ENCODE data around the gene USP28. TPM values are rescaled to one million over a fixed set of nuclear protein-coding genes. Genes with fewer than 3 reads are reported as not detected.

The USP28 gene
- total RNA-seq, 1 donor from 2014 or later: 35.0 TPM

DNA sequence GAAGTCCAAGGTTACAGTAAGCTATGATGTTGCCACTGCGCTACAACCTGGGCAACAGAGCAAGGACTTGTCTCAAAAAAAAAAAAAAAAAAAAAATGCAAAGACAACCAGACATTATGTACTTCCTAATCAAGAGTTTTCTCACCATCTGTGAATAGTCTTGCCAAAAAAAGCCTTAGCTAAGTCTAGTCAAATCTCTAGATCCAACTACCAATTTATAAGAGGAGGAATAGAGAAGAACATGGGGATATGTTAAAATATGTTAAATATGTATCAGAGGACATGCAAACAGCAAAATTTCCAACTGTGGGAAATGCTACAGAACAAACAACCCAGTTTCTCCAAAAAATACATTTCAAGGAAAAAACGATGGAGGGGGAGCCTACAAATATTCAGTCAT is 45.6 kb downstream of the USP28 start:
- Histone ChIP-seq H3K27me3 (ENCODE audit: insufficient read depth, low read length) (no peaks in the 10 kb centered on the region), H3K4me1 (ENCODE audit: insufficient read depth, low read length) (no peaks in the 10 kb centered on the region), H3K79me2 (ENCODE audit: insufficient read depth, low read length) (no peaks in the 10 kb centered on the region), H3K9ac (ENCODE audit: low read length) (no peak overlapping the region), H4K20me1 (ENCODE audit: insufficient read depth, low read length) (no peaks in the 10 kb centered on the region), H3K9me3 (ENCODE audit: insufficient read depth, low read depth, low read length) (no peaks in the 10 kb centered on the region), H3K4me2 (ENCODE audit: low read length) (no peak overlapping the region), H3K36me3 (ENCODE audit: insufficient read depth, low read length) (no peaks in the 10 kb centered on the region), H3K27ac (ENCODE audit: low read depth, low read length) (no peak overlapping the region), H3K4me3 (ENCODE audit: insufficient read depth, low read depth, low read length) (no peak overlapping the region), H2AFZ (ENCODE audit: low read depth, low read length) (no peak overlapping the region)
- Mint-ChIP-seq H3K9me3 (ENCODE audit: unreplicated experiment) (no peaks in the 10 kb centered on the region), H3K27ac (ENCODE audit: unreplicated experiment) (no peak overlapping the region), H3K36me3 (ENCODE audit: low read depth, unreplicated experiment) (peaks cover 17% of the 10 kb centered on the region), H3K27me3 (ENCODE audit: low read depth, unreplicated experiment) (no peaks in the 10 kb centered on the region), H3K4me3 (ENCODE audit: unreplicated experiment) (no peak overlapping the region), H3K4me1 (ENCODE audit: low read depth, unreplicated experiment) (no peaks in the 10 kb centered on the region)
- FAIRE-seq (no peak), DNase-seq (ENCODE audit: low read depth) (no peak)
- TF ChIP-seq, protein P1, sequence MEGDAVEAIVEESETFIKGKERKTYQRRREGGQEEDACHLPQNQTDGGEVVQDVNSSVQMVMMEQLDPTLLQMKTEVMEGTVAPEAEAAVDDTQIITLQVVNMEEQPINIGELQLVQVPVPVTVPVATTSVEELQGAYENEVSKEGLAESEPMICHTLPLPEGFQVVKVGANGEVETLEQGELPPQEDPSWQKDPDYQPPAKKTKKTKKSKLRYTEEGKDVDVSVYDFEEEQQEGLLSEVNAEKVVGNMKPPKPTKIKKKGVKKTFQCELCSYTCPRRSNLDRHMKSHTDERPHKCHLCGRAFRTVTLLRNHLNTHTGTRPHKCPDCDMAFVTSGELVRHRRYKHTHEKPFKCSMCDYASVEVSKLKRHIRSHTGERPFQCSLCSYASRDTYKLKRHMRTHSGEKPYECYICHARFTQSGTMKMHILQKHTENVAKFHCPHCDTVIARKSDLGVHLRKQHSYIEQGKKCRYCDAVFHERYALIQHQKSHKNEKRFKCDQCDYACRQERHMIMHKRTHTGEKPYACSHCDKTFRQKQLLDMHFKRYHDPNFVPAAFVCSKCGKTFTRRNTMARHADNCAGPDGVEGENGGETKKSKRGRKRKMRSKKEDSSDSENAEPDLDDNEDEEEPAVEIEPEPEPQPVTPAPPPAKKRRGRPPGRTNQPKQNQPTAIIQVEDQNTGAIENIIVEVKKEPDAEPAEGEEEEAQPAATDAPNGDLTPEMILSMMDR (IDR thresholded peaks at IDR 0.05; ENCODE audit: insufficient read depth, low read depth, low read length): no peak
- no peak for TF ChIP-seq EZH2 (IDR thresholded peaks at IDR 0.05; ENCODE audit: insufficient read depth, low read length)

DNA sequence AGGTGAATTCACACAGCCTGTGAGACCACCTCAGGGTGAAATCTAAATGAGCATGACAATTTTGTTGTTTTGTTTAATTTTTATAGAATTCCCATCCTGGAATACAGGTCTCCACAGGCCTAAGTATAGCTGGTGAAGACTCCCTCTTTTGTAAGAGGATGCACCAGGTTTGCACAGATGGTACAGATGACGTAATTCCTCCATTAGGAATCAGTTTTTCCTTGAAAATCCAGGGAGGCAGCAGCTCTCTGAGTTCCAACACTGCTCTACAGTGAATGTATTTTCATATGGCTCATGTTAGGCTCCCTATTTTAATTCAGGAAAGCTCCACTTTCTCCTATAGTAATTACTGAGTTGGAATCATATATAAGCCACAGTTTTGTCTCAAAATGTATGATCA is 47.2 kb downstream of the USP28 start:
- H3K79me2 ChIP-seq (ENCODE audit: insufficient read depth, low read length): no peaks in the 10 kb centered on the region
- no peaks in the 10 kb centered on the region for H3K4me1 ChIP-seq (ENCODE audit: insufficient read depth, low read length)
- DNase-seq (ENCODE audit: low read depth): no peak
- TF ChIP-seq, protein P1 (IDR thresholded peaks at IDR 0.05; ENCODE audit: insufficient read depth, low read depth, low read length): no peak
- no peak for TF ChIP-seq EZH2 (IDR thresholded peaks at IDR 0.05; ENCODE audit: insufficient read depth, low read length)
- no peak overlapping the region for H2AFZ ChIP-seq (ENCODE audit: low read depth, low read length)
- H3K4me3 Mint-ChIP-seq (ENCODE audit: unreplicated experiment): no peak overlapping the region
- no peak overlapping the region for H3K4me2 ChIP-seq (ENCODE audit: low read length)
- H4K20me1 ChIP-seq (ENCODE audit: insufficient read depth, low read length): no peaks in the 10 kb centered on the region
- no peak overlapping the region for H3K27ac Mint-ChIP-seq (ENCODE audit: unreplicated experiment)
- no peaks in the 10 kb centered on the region for H3K36me3 ChIP-seq (ENCODE audit: insufficient read depth, low read length)
- H3K36me3 Mint-ChIP-seq (ENCODE audit: low read depth, unreplicated experiment): peaks cover 18% of the 10 kb centered on the region
- no peaks in the 10 kb centered on the region for H3K4me1 Mint-ChIP-seq (ENCODE audit: low read depth, unreplicated experiment)
- H3K9me3 Mint-ChIP-seq (ENCODE audit: unreplicated experiment): no peaks in the 10 kb centered on the region
- no peak overlapping the region for H3K4me3 ChIP-seq (ENCODE audit: insufficient read depth, low read depth, low read length)
- no peaks in the 10 kb centered on the region for H3K27me3 ChIP-seq (ENCODE audit: insufficient read depth, low read length)
- no peaks in the 10 kb centered on the region for H3K9me3 ChIP-seq (ENCODE audit: insufficient read depth, low read depth, low read length)
- no peaks in the 10 kb centered on the region for H3K27me3 Mint-ChIP-seq (ENCODE audit: low read depth, unreplicated experiment)
- no peak overlapping the region for H3K27ac ChIP-seq (ENCODE audit: low read depth, low read length)
- no peak overlapping the region for H3K9ac ChIP-seq (ENCODE audit: low read length)
- no peak for FAIRE-seq

DNA sequence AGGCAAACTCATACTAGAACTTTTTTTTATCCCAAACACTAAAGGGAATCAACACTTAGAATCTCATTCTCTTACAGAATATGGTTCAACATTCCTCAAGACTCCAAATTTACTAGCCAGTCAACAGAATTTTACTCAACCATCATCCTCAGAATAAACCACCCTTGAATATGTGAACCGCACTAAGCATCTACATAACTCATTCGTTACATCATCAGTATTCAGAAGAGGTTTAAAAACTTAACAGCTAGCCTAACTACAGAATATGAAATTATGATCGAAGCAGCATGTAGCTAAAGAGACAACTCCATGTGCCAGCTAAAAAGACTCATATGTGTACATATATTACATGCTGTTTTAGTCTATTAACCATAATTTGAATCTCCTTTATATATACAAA is 47.9 kb downstream of the USP28 start:
- Mint-ChIP-seq H3K27me3 (ENCODE audit: low read depth, unreplicated experiment) (no peaks in the 10 kb centered on the region), H3K27ac (ENCODE audit: unreplicated experiment) (no peak overlapping the region), H3K36me3 (ENCODE audit: low read depth, unreplicated experiment) (peaks cover 22% of the 10 kb centered on the region), H3K4me3 (ENCODE audit: unreplicated experiment) (no peak overlapping the region), H3K4me1 (ENCODE audit: low read depth, unreplicated experiment) (no peaks in the 10 kb centered on the region), H3K9me3 (ENCODE audit: unreplicated experiment) (no peaks in the 10 kb centered on the region)
- Histone ChIP-seq H3K4me1 (ENCODE audit: insufficient read depth, low read length) (no peaks in the 10 kb centered on the region), H2AFZ (ENCODE audit: low read depth, low read length) (no peak overlapping the region), H3K27me3 (ENCODE audit: insufficient read depth, low read length) (no peaks in the 10 kb centered on the region), H3K9me3 (ENCODE audit: insufficient read depth, low read depth, low read length) (no peaks in the 10 kb centered on the region), H3K4me3 (ENCODE audit: insufficient read depth, low read depth, low read length) (no peak overlapping the region), H3K4me2 (ENCODE audit: low read length) (no peak overlapping the region), H3K79me2 (ENCODE audit: insufficient read depth, low read length) (no peaks in the 10 kb centered on the region), H3K9ac (ENCODE audit: low read length) (no peak overlapping the region), H4K20me1 (ENCODE audit: insufficient read depth, low read length) (no peaks in the 10 kb centered on the region), H3K27ac (ENCODE audit: low read depth, low read length) (no peak overlapping the region), H3K36me3 (ENCODE audit: insufficient read depth, low read length) (no peaks in the 10 kb centered on the region)
- no peak for FAIRE-seq
- no peak for DNase-seq (ENCODE audit: low read depth)
- no peak for TF ChIP-seq EZH2 (IDR thresholded peaks at IDR 0.05; ENCODE audit: insufficient read depth, low read length)
- TF ChIP-seq, protein P1 (IDR thresholded peaks at IDR 0.05; ENCODE audit: insufficient read depth, low read depth, low read length): no peak
